ENCODE data around the gene DESI1. TPM values are rescaled to one million over a fixed set of nuclear protein-coding genes. Genes with fewer than 3 reads are reported as not detected.
"Not testable (repeated sequence)": the region's sequence is repeated elsewhere in the genome, so short reads cannot be mapped to it uniquely, and the experiment has no call there.

The DESI1 gene
- total RNA-seq, 4 donors from 2014 or later = 25.6 to 32.9 (median 27.9) TPM

DNA sequence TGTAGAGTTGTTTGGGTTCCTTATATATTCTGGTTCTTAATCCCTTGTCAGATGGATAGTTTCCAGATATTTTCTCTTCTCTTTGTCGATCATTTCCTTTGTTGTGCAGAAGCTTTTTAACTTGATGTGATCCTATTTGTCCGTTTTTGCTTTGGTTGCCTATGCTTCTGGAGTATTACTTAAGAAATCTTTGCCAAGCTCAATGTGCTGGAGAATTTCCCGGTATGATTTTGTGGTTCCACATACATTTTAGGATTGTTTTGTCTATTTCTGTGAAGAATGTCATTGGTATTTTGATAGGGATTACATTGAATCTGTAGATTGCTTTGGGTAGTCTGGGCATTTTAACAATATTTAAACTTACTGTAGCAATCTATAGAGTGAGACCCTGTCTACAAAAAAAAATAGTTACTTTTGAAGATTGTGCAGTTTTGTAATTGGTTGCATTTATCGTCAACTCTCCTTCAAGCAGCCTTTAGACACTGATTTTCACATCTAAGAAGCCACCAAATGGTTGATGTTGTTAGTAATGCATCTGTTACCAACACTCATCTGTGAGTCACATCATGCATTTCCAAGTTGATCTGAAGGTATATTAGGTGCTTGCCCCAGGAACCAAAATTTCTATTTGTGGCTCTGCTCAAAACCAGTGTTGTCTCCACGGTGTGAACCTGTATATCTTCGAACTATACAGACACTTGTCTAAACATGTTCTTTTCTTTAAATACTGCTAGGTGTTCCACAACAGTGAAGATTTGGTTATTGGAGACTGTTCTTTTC lies 21.7 kb upstream of the DESI1 start:
- TF ChIP-seq, protein P1, sequence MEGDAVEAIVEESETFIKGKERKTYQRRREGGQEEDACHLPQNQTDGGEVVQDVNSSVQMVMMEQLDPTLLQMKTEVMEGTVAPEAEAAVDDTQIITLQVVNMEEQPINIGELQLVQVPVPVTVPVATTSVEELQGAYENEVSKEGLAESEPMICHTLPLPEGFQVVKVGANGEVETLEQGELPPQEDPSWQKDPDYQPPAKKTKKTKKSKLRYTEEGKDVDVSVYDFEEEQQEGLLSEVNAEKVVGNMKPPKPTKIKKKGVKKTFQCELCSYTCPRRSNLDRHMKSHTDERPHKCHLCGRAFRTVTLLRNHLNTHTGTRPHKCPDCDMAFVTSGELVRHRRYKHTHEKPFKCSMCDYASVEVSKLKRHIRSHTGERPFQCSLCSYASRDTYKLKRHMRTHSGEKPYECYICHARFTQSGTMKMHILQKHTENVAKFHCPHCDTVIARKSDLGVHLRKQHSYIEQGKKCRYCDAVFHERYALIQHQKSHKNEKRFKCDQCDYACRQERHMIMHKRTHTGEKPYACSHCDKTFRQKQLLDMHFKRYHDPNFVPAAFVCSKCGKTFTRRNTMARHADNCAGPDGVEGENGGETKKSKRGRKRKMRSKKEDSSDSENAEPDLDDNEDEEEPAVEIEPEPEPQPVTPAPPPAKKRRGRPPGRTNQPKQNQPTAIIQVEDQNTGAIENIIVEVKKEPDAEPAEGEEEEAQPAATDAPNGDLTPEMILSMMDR (IDR thresholded peaks at IDR 0.05) = no peak
- TF ChIP-seq POLR2AphosphoS5 (IDR thresholded peaks at IDR 0.05) (no peak), POLR2A (IDR thresholded peaks at IDR 0.05) (no peak), EP300 (IDR thresholded peaks at IDR 0.05) (no peak)
- peaks cover 91% of the 10 kb centered on the region for H3K36me3 ChIP-seq
- no peaks in the 10 kb centered on the region for H3K9me3 ChIP-seq
- H3K27me3 ChIP-seq = no peaks in the 10 kb centered on the region
- H3K4me1 ChIP-seq = peaks cover 4% of the 10 kb centered on the region
- 79% methylated on average over 6 of the region's 6 CpGs for WGBS
- H3K27ac ChIP-seq = no peak overlapping the region
- H3K4me3 ChIP-seq = no peak overlapping the region
- DNase-seq (ENCODE audit: low spot score in 2 of 2) = no peak

DNA sequence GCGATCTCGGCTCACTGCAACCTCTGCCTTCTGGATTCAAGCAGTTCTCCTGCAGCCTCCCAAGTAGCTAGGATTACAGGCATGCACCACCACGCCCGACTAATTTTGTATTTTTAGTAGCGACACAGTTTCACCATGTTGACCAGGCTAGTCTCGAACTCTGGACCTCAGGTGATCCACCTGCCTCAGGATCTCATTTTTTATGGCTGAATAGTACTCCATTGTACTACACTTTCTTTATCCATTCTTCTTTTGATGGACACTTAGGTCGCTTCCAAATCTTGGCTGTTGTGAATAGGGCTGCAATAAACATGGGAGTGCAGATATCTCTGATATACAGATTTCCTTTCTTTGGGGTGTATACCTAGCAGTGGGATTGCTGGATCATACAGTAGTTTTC lies 21.0 kb upstream of the DESI1 start:
- no peaks in the 10 kb centered on the region for H3K27me3 ChIP-seq
- H3K4me1 ChIP-seq = peaks cover 4% of the 10 kb centered on the region
- DNase-seq (ENCODE audit: low spot score in 2 of 2) = no peak
- H3K36me3 ChIP-seq = peaks cover 91% of the 10 kb centered on the region
- no peak overlapping the region for H3K27ac ChIP-seq
- TF ChIP-seq, protein P1 (IDR thresholded peaks at IDR 0.05) = no peak
- TF ChIP-seq POLR2A (IDR thresholded peaks at IDR 0.05) (no peak), EP300 (IDR thresholded peaks at IDR 0.05) (no peak), POLR2AphosphoS5 (IDR thresholded peaks at IDR 0.05) (no peak)
- no peaks in the 10 kb centered on the region for H3K9me3 ChIP-seq
- WGBS = 97% methylated on average over 7 of the region's 7 CpGs
- no peak overlapping the region for H3K4me3 ChIP-seq

DNA sequence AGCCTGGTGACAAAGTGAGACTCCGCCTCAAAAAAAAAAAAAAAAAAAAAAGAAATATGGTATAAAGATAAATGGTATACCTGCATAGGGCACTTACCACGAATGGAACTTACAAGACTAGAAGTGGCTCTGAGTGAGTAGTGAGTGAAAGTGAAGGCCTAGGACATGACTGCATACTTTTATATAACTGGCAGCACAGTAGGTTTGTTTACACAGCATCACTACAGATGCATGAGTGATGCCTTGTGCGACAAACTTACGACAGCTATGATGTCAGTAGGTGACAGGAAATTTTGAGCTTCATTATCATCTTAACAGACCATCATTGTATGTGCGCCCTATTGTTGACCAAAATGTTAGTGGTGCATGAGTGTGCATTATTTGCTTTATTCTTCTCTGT lies 17.9 kb upstream of the DESI1 start:
- H3K36me3 ChIP-seq = peaks cover 88% of the 10 kb centered on the region
- H3K9me3 ChIP-seq = no peaks in the 10 kb centered on the region
- no peak for DNase-seq (ENCODE audit: low spot score in 2 of 2)
- no peaks in the 10 kb centered on the region for H3K27me3 ChIP-seq
- H3K4me3 ChIP-seq = no peak overlapping the region
- WGBS = 93% methylated on average over 5 of the region's 5 CpGs
- no peak overlapping the region for H3K27ac ChIP-seq
- H3K4me1 ChIP-seq = peaks cover 4% of the 10 kb centered on the region
- no peak for TF ChIP-seq POLR2AphosphoS5 (IDR thresholded peaks at IDR 0.05)
- TF ChIP-seq, protein P1 (IDR thresholded peaks at IDR 0.05) = no peak
- TF ChIP-seq EP300 (IDR thresholded peaks at IDR 0.05) = no peak
- no peak for TF ChIP-seq POLR2A (IDR thresholded peaks at IDR 0.05)

DNA sequence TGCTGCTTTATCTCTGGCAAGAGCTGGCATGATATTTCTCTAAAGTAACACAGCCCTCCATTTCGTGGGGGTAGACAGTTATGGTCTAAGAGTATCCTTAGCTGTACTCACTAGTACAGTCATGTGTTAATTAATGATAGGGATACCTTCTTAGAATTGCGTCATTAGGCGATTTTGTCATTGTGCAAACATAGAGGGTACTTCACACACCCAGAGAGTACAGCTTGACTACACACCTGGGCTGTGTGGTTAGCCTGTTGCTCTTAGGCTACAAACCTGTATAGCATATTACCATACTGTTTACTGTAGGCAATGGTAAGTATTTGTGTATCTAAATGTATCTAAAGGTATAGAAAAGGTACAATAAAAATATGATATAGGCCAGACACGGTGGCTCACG lies 17.3 kb upstream of the DESI1 start:
- no peak overlapping the region for H3K4me3 ChIP-seq
- H3K9me3 ChIP-seq = no peaks in the 10 kb centered on the region
- WGBS = 93% methylated on average over 5 of the region's 5 CpGs
- TF ChIP-seq POLR2AphosphoS5 (IDR thresholded peaks at IDR 0.05) = no peak
- TF ChIP-seq POLR2A (IDR thresholded peaks at IDR 0.05) = no peak
- TF ChIP-seq, protein P1 (IDR thresholded peaks at IDR 0.05) = no peak
- TF ChIP-seq EP300 (IDR thresholded peaks at IDR 0.05) = no peak
- H3K4me1 ChIP-seq = peaks cover 4% of the 10 kb centered on the region
- no peak for DNase-seq (ENCODE audit: low spot score in 2 of 2)
- H3K36me3 ChIP-seq = peaks cover 86% of the 10 kb centered on the region
- H3K27ac ChIP-seq = no peak overlapping the region
- H3K27me3 ChIP-seq = no peaks in the 10 kb centered on the region

DNA sequence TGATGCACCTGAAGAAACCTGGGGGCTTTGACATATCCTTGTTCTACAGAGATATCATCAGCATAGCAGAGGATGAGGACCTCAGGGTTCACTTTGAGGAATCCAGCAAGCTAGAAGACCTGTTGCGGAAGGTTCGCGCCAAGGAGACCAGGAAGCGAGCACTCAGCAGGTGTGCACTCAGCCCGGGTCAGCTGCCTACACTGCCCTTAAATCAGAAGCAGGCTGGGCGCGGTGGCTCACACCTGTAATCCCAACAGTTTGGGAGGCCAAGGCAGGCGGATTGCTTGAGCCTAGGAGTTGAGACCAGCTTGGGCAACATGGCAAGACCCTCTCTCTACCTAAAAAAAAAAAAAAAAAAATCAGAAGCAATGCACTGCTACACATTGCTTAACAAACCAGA lies 16.8 kb upstream of the DESI1 start:
- H3K4me1 ChIP-seq; DNase-seq (ENCODE audit: low spot score in 2 of 2); H3K27me3 ChIP-seq; H3K9me3 ChIP-seq; H3K27ac ChIP-seq; H3K4me3 ChIP-seq: not testable (repeated sequence)
- H3K36me3 ChIP-seq = peaks cover 86% of the 10 kb centered on the region
- WGBS = 96% methylated on average over 8 of the region's 8 CpGs
